ENCODE measurements around the gene ARHGAP25. TPM values are rescaled to one million over a fixed set of nuclear protein-coding genes. Genes with fewer than 3 reads are reported as not detected.

Gene ARHGAP25
- polyA plus RNA-seq, 3 donors, result 20.8 to 56.8 (median 36.3) TPM

GRCh38 chr2:68770271-68771111, 35.9 kb downstream of the ARHGAP25 start:
- Mint-ChIP-seq H3K9me3 (peaks cover 0 to 5% (median 0%) of the 10 kb centered on the region in 7 donors), H3K27ac (peak overlapping the region; percentile 89 to 95 (median 93)), H3K4me1 (peaks cover 97% of the 10 kb centered on the region), H3K36me3 (peaks cover 21 to 29% of the 10 kb centered on the region in 2 donors), H3K27me3 (ENCODE audit: low read depth in 3 of 3) (no peaks in the 10 kb centered on the region), H3K4me3 (peak overlapping the region in 1 of 2 donors; percentile 67)
- H3K36me3 ChIP-seq (replicated peaks in 1 of 2; ENCODE audit: control insufficient read depth in 1 of 2, insufficient read depth in 2 of 2, low read length in 2 of 2), result peaks cover 3 to 13% of the 10 kb centered on the region in 2 donors
- no peak overlapping the region for H2AFZ ChIP-seq (ENCODE audit: insufficient read depth, low read depth, low read length, poor library complexity, severe bottlenecking)
- H3K4me2 ChIP-seq (replicated peaks; ENCODE audit: extremely low read depth, low read length, poor library complexity, severe bottlenecking), result peak overlapping the region; percentile 44
- H3K9ac ChIP-seq (ENCODE audit: insufficient read depth, low read length, poor library complexity, severe bottlenecking), result no peak overlapping the region
- intact Hi-C loops (cut with micrococcal nuclease), result loop anchor here in 1 of 2 donors (5.0 kb wide), 1 partner anchor 33 kb away; no protein-coding TSS in a partner anchor
- H3K9me3 ChIP-seq (replicated peaks in 1 of 2; ENCODE audit: control insufficient read depth in 1 of 2, insufficient read depth in 1 of 2, low read length in 2 of 2), result no peaks in the 10 kb centered on the region
- peak overlapping the region in 1 of 3 experiments; percentile 43 for H3K4me3 ChIP-seq (replicated peaks in 1 of 3; ENCODE audit: low read depth in 2 of 3, low read length in 3 of 3)
- H3K79me2 ChIP-seq (ENCODE audit: insufficient read depth, low read length), result peaks cover 90% of the 10 kb centered on the region
- no peaks in the 10 kb centered on the region for H3K27me3 ChIP-seq (ENCODE audit: control insufficient read depth in 2 of 2, insufficient read depth in 2 of 2, low read length in 2 of 2)
- DNase-seq, result peak; percentile 51 to 76 (median 71)
- peak overlapping the region; percentile 81 to 93 for H3K27ac ChIP-seq (ENCODE audit: low read depth in 1 of 2, low read length in 2 of 2)
- WGBS (ENCODE audit: insufficient coverage), result 0% methylated on average over 1 of the region's 6 CpGs
- no peak for TF ChIP-seq CTCF (IDR thresholded peaks at IDR 0.05)
- peaks cover 98 to 100% of the 10 kb centered on the region in 2 donors for H3K4me1 ChIP-seq (ENCODE audit: control insufficient read depth in 1 of 2, insufficient read depth in 2 of 2, low read length in 2 of 2)
- no peaks in the 10 kb centered on the region for H4K20me1 ChIP-seq (ENCODE audit: insufficient read depth, low read length)

- peaks cover 10 to 20% of the 10 kb centered on the region in 2 donors for H3K36me3 ChIP-seq (replicated peaks in 1 of 2; ENCODE audit: control insufficient read depth in 1 of 2, insufficient read depth in 2 of 2, low read length in 2 of 2)
- H3K27ac ChIP-seq (ENCODE audit: low read depth in 1 of 2, low read length in 2 of 2), result peak overlapping the region; percentile 81 to 93
- intact Hi-C loops (cut with micrococcal nuclease), result loop anchor here in 1 of 2 donors (5.0 kb wide), 1 partner anchor 34 kb away; no protein-coding TSS in a partner anchor
- H3K27me3 ChIP-seq (ENCODE audit: control insufficient read depth in 2 of 2, insufficient read depth in 2 of 2, low read length in 2 of 2), result no peaks in the 10 kb centered on the region
- no peak for TF ChIP-seq CTCF (IDR thresholded peaks at IDR 0.05)
- H3K27me3 Mint-ChIP-seq (ENCODE audit: low read depth in 3 of 3), result no peaks in the 10 kb centered on the region
- H3K4me3 Mint-ChIP-seq, result no peak overlapping the region
- peak overlapping the region; percentile 44 for H3K4me2 ChIP-seq (replicated peaks; ENCODE audit: extremely low read depth, low read length, poor library complexity, severe bottlenecking)
- peak overlapping the region; percentile 89 to 95 (median 93) for H3K27ac Mint-ChIP-seq
- peaks cover 98 to 100% of the 10 kb centered on the region in 2 donors for H3K4me1 ChIP-seq (ENCODE audit: control insufficient read depth in 1 of 2, insufficient read depth in 2 of 2, low read length in 2 of 2)
- H4K20me1 ChIP-seq (ENCODE audit: insufficient read depth, low read length), result no peaks in the 10 kb centered on the region
- peaks cover 28 to 37% of the 10 kb centered on the region in 2 donors for H3K36me3 Mint-ChIP-seq
- peaks cover 97% of the 10 kb centered on the region for H3K4me1 Mint-ChIP-seq
- peaks cover 0 to 5% (median 0%) of the 10 kb centered on the region in 7 donors for H3K9me3 Mint-ChIP-seq
- peak overlapping the region in 1 of 3 experiments; percentile 43 for H3K4me3 ChIP-seq (replicated peaks in 1 of 3; ENCODE audit: low read depth in 2 of 3, low read length in 3 of 3)
- H3K79me2 ChIP-seq (ENCODE audit: insufficient read depth, low read length), result peaks cover 92% of the 10 kb centered on the region
- no peak for DNase-seq
- H2AFZ ChIP-seq (ENCODE audit: insufficient read depth, low read depth, low read length, poor library complexity, severe bottlenecking), result no peak overlapping the region
- no peaks in the 10 kb centered on the region for H3K9me3 ChIP-seq (replicated peaks in 1 of 2; ENCODE audit: control insufficient read depth in 1 of 2, insufficient read depth in 1 of 2, low read length in 2 of 2)
- no peak overlapping the region for H3K9ac ChIP-seq (ENCODE audit: insufficient read depth, low read length, poor library complexity, severe bottlenecking)
- 75% methylated on average over 2 of the region's 3 CpGs for WGBS (ENCODE audit: insufficient coverage)
Measured at GRCh38 chr2:68771211-68771751, 36.7 kb downstream of the ARHGAP25 start.

Measured in CD14-positive monocyte (primary cell).